ENCODE data around the gene LCE2A. TPM values are rescaled to one million over a fixed set of nuclear protein-coding genes. Genes with fewer than 3 reads are reported as not detected.
"Not testable (repeated sequence)": the region's sequence is repeated elsewhere in the genome, so short reads cannot be mapped to it uniquely, and the experiment has no call there.

The LCE2A gene
- total RNA-seq, 2 donors from 2014 or later = not detected

GRCh38 chr1:152663098-152663497, 35.0 kb upstream of the LCE2A start, which contains the start of gene LCE2D:
TSS of gene LCE2D (plus strand) at chr1:152663380. CDS start at chr1:152664106, 726 bp downstream.
- intact Hi-C loops (cut with DNase I) = no loop called here
- no peak for TF ChIP-seq CTCF (IDR thresholded peaks at IDR 0.05)
- no peak for DNase-seq

GRCh38 chr1:152666171-152666570, 32.0 kb upstream of the LCE2A start:
- H3K9me3 ChIP-seq; H3K4me1 ChIP-seq; H3K4me3 ChIP-seq; H3K27ac ChIP-seq; DNase-seq; H3K9ac ChIP-seq (ENCODE audit: low read depth in 2 of 2, low read length in 2 of 2); H3K27me3 ChIP-seq; H3K36me3 ChIP-seq; intact Hi-C loops (cut with DNase I): not testable (repeated sequence)

More at GRCh38 chr1:152663098-152663497, 35.0 kb upstream of the LCE2A start, which contains the start of gene LCE2D:
- Histone ChIP-seq H3K9ac (ENCODE audit: low read depth in 2 of 2, low read length in 2 of 2) (no peak within 1 kb of the TSS), H3K27me3 (no peaks in the 10 kb centered on the region), H3K4me1 (no peaks in the 10 kb centered on the region), H3K9me3 (no peaks in the 10 kb centered on the region), H3K4me3 (no peak within 1 kb of the TSS), H3K27ac (no peak within 1 kb of the TSS), H3K36me3 (no peaks in the 10 kb centered on the region)

GRCh38 chr1:152667648-152668047, 30.5 kb upstream of the LCE2A start:
- no peak overlapping the region for H3K9ac ChIP-seq (ENCODE audit: low read depth in 2 of 2, low read length in 2 of 2)
- no peak overlapping the region for H3K27ac ChIP-seq
- TF ChIP-seq CTCF (IDR thresholded peaks at IDR 0.05) = no peak
- intact Hi-C loops (cut with DNase I) = no loop called here
- no peaks in the 10 kb centered on the region for H3K27me3 ChIP-seq
- no peaks in the 10 kb centered on the region for H3K36me3 ChIP-seq
- no peaks in the 10 kb centered on the region for H3K4me1 ChIP-seq
- no peak overlapping the region for H3K4me3 ChIP-seq
- no peak for DNase-seq
- H3K9me3 ChIP-seq = no peaks in the 10 kb centered on the region

GRCh38 chr1:152673016-152673415, 25.1 kb upstream of the LCE2A start:
- no peaks in the 10 kb centered on the region for H3K9me3 ChIP-seq
- intact Hi-C loops (cut with DNase I) = no loop called here
- H3K36me3 ChIP-seq = no peaks in the 10 kb centered on the region
- H3K9ac ChIP-seq (ENCODE audit: low read depth in 2 of 2, low read length in 2 of 2) = no peak overlapping the region
- no peaks in the 10 kb centered on the region for H3K27me3 ChIP-seq
- H3K4me1 ChIP-seq = no peaks in the 10 kb centered on the region
- no peak overlapping the region for H3K27ac ChIP-seq
- no peak for TF ChIP-seq CTCF (IDR thresholded peaks at IDR 0.05)
- no peak for DNase-seq
- no peak overlapping the region for H3K4me3 ChIP-seq

- H3K9me3 ChIP-seq; H3K4me3 ChIP-seq; H3K4me1 ChIP-seq; intact Hi-C loops (cut with DNase I); H3K36me3 ChIP-seq; DNase-seq; H3K27me3 ChIP-seq; H3K9ac ChIP-seq (ENCODE audit: low read depth in 2 of 2, low read length in 2 of 2); H3K27ac ChIP-seq: not testable (repeated sequence)
Observed at GRCh38 chr1:152674983-152675382, 23.2 kb upstream of the LCE2A start, which contains the start of gene LCE2C. TSS of gene LCE2C (plus strand) at chr1:152675279. CDS start at chr1:152676016, 737 bp downstream.

- Histone ChIP-seq H3K9me3 (no peaks in the 10 kb centered on the region), H3K36me3 (no peaks in the 10 kb centered on the region), H3K4me1 (no peaks in the 10 kb centered on the region), H3K4me3 (no peak overlapping the region), H3K27me3 (no peaks in the 10 kb centered on the region), H3K27ac (no peak overlapping the region), H3K9ac (ENCODE audit: low read depth in 2 of 2, low read length in 2 of 2) (no peak overlapping the region)
- intact Hi-C loops (cut with DNase I) = no loop called here
- no peak for TF ChIP-seq CTCF (IDR thresholded peaks at IDR 0.05)
- no peak for DNase-seq
Observed at GRCh38 chr1:152679459-152679858, 18.7 kb upstream of the LCE2A start.
